Measurements from ENCODE around the gene UBQLNL.
A peak's percentile ranks its signal among the peaks of the same experiment; 100 is the strongest.

The UBQLNL gene

GRCh38 chr11:5507177-5507932 lies 9.1 kb downstream of the UBQLNL start:
- DNase-seq (ENCODE audit: low spot score): no peak

DNA sequence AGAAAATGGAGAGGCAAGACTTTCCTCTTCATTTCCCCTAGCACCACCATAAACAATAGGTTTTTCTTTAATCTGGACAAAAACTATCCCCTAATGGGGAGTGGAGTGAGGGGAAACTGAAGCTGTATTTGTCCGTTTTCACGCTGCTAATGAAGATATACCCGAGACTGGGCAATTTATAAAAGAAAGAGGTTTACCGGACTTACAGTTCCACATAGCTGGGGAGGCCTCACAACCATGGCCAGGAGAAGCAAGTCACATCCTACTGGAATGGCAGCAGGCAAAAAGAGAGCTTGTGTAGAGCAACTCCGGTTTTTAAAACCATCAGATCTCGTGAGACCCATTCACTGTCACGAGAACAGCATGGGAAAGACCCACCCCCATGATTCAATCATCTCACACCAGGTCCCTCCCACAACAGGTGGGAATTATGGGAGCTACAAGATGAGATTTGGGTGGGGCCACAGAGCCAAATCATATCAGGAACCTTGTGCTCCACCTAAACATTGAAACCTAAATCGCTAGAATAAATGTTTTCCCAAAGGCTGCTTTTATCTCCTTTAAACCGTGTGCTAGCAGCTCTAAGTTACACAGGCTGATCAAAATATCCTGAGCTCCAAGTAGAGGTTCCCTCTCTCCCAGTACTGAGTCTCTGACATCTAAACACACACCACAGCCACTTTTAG lies 11.0 kb downstream of the UBQLNL start:
- no peak for DNase-seq (ENCODE audit: low spot score)

GRCh38 chr11:5504403-5504921 lies 12.0 kb downstream of the UBQLNL start:
- DNase-seq (ENCODE audit: low spot score): no peak

DNA sequence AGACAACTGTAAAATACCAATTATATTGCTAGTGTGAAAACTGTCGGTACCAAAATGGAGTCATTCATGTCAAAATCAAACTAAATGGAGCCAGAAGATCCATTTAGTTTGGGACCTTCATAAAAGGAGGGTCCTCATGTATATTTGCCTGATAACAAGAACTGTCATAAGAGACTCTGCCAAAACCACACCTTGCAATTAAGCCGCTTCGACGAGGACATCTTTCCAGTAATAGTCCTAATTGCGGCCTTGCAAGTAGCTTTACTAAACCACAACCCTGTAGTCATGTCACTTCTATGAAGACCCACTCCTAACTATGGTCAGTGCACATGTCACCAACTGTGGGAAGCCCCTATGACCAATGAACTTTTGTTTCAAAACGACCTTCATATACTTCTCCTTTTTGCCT lies 16.1 kb downstream of the UBQLNL start:
- DNase-seq (ENCODE audit: low spot score): no peak

DNA sequence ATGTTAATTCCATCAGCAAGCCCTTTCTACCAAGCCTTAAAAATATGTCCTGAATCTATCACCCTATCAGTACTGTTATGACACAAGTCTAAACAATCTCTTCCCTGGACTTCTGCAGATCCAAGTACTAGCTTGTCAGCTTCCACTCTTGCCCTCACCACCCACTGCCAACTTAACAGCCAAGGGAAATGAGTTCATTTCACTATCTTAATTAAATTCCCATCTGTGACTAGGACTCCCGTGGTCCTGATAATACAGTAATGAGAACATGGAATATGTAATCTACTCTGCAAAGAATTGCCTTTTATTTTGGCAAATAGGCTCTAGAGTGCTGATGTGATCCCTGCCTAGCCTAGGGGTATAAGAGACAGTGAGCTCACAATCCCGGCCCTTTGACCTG lies 16.8 kb downstream of the UBQLNL start:
- no peak for DNase-seq (ENCODE audit: low spot score)

- DNase-seq (ENCODE audit: low spot score): no peak
Measured at GRCh38 chr11:5489576-5490357, 26.7 kb downstream of the UBQLNL start.

DNA sequence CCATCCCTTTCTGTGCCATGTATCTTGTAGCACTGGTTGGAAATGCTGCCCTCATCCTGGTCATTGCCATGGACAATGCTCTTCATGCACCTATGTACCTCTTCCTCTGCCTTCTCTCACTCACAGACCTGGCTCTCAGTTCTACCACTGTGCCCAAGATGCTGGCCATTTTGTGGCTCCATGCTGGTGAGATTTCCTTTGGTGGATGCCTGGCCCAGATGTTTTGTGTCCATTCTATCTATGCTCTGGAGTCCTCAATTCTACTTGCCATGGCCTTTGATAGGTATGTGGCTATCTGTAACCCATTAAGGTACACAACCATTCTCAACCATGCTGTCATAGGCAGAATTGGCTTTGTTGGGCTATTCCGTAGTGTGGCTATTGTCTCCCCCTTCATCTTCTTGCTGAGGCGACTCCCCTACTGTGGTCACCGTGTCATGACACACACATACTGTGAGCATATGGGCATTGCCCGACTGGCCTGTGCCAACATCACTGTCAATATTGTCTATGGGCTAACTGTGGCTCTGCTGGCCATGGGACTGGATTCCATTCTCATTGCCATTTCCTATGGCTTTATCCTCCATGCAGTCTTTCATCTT lies 27.6 kb downstream of the UBQLNL start:
- DNase-seq (ENCODE audit: low spot score): no peak

DNA sequence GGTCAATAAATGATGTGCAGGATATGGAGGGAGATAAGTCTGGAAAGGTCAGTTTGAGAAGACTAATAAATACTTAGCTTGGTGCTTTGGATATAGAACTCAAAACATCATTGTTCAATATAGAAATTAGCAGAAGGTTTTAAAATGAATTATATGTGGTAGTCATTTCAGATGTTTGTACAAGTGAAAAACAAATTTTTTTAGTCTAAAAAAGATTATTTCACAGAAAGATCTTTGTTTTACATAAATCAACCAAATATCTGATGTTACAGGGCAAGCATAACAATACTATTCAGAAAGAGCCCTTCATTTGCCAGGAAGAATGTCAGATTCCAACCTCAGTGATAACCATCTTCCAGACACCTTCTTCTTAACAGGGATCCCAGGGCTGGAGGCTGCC lies 28.1 kb downstream of the UBQLNL start, which contains the start of gene OR52D1:
Gene OR52D1 (plus strand): TSS at position 301 of the 400 bp plus-strand sequence. CDS start 22 bp downstream, at position 323.
- no peak for DNase-seq (ENCODE audit: low spot score)

DNA sequence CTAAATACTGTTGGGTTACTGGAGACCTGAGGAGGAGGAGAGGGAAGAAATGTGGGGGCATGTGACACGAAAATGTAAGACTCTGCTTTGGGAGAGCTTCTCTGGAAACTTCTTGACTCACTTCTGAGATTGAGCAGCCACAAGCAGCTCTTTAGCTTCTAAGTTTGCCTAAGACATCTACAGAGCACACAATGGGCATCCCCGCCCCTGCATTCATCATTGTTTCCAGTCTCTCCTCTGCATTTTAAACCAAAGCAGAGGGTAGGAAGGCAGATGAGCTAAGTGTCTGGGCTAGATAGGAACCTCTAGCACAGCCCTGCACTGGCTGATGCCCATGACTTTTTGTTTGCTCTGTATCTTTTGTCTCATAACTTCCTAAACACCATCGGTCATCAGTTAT lies 30.1 kb downstream of the UBQLNL start:
- DNase-seq (ENCODE audit: low spot score): no peak

DNA sequence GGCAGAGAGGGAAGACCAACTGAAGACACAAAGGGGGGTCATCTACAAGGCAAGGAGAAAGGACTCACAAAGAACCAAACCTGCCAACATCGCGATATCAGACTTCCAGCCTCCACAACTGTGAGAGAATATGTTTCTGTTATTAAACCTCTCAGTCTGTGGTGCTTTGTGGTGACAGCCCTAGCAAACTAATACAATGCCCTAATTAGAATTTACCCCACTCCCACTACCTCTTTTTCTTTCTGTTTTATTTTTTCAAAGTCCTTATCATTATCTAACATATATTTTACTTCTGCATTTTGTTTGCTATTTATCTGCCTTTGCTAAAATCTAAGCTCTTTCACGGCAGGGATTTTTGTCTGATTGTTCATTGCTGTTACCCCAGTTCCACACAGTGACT lies 30.5 kb downstream of the UBQLNL start:
- no peak for DNase-seq (ENCODE audit: low spot score)

DNA sequence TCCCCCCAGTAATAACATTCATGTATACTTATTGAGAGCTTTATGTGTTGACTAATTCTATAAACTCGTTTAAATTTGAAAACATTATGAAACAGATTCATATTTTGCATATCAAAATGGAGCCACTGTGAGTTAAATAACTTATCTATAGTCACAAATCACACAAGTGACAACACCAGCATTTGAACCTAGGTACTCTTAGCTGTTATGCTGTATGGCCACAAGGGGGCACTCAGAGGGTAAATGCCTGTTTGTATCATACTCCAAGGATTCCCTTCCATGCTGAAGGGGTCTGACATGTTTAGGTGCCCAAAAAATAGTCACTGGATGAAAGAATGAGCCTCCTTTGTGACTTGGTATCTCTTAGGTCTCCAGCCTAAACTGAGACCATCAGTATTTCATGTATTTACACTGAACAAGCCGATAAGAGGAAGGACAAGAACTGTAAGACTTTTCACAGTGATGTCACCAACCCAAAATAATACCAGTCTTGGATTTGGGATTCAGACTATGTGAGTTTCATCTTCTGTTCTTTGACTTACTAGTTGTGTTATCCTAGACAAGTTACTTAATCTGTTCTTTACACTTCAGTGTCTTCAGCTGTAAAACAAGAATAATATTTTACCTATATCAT lies 40.2 kb downstream of the UBQLNL start:
- DNase-seq (ENCODE audit: low spot score): peak; percentile 66

DNA sequence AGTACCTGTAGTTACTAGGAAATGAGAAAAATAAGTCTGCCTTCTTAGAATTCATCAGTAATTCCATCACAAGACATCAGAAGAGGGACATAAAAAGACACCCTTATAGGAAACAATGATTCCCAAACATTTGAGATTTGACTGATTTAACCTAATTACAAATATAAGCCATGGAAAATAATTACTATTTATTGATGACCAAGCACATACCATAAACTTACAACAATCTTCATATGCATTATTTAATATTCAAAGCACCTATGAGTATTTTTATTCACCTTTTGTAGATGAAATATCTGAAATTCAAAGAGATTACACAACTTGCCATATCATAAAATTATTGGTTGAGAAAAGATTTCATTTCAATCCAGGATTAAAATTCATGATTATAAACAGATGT lies 42.6 kb downstream of the UBQLNL start:
- no peak for DNase-seq (ENCODE audit: low spot score)

- no peak for DNase-seq (ENCODE audit: low spot score)
Measured at GRCh38 chr11:5467527-5467926, 49.0 kb downstream of the UBQLNL start.

Data from AG08396 (cell line).